Neural progenitor cell (in vitro differentiated cells): ENCODE measurements around the gene GP1BB.
A peak's percentile ranks its signal among the peaks of the same experiment; 100 is the strongest.

Experiments
- EZH2 ChIP-seq: fragments of 200-600 bp; sonication (generic); IDR thresholded peaks from 2 replicates; pipeline ENCODE4 v1.6.1; 2017; ENCODE audit warnings: antibody characterized with exemption, mild to moderate bottlenecking, moderate library complexity
- EZH2phosphoT487 ChIP-seq: fragments of 200-600 bp; sonication (generic); IDR thresholded peaks from 2 replicates; pipeline ENCODE4 v1.6.1; 2017; ENCODE audit warnings: antibody characterized with exemption
- TF ChIP-seq, protein P1 (sequence below): fragments of 200-600 bp; sonication (generic); IDR thresholded peaks from 2 replicates; pipeline ENCODE4 v1.5.1; 2017; ENCODE audit warnings: antibody characterized with exemption, mild to moderate bottlenecking

GRCh38 chr22:19767427-19768341 lies 44.3 kb downstream of the GP1BB start:
- TF ChIP-seq, protein P1, sequence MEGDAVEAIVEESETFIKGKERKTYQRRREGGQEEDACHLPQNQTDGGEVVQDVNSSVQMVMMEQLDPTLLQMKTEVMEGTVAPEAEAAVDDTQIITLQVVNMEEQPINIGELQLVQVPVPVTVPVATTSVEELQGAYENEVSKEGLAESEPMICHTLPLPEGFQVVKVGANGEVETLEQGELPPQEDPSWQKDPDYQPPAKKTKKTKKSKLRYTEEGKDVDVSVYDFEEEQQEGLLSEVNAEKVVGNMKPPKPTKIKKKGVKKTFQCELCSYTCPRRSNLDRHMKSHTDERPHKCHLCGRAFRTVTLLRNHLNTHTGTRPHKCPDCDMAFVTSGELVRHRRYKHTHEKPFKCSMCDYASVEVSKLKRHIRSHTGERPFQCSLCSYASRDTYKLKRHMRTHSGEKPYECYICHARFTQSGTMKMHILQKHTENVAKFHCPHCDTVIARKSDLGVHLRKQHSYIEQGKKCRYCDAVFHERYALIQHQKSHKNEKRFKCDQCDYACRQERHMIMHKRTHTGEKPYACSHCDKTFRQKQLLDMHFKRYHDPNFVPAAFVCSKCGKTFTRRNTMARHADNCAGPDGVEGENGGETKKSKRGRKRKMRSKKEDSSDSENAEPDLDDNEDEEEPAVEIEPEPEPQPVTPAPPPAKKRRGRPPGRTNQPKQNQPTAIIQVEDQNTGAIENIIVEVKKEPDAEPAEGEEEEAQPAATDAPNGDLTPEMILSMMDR, result no peak
- TF ChIP-seq EZH2, result no peak
- TF ChIP-seq EZH2phosphoT487, result peak; percentile 62
